GM18511 (cell line): ENCODE data around the gene DUSP22.
A peak's percentile ranks its signal among the peaks of the same experiment; 100 is the strongest.
"Not testable (repeated sequence)": the region's sequence is repeated elsewhere in the genome, so short reads cannot be mapped to it uniquely, and the experiment has no call there.

Experiments used
- ATAC-seq: cut with Tn5 transposase; IDR thresholded peaks from one replicate; pipeline ENCODE4 v1.9.1; 2021; ENCODE audit warnings: mild to moderate bottlenecking, moderate library complexity; ENCODE audit not compliant: unreplicated experiment

Gene DUSP22

DNA sequence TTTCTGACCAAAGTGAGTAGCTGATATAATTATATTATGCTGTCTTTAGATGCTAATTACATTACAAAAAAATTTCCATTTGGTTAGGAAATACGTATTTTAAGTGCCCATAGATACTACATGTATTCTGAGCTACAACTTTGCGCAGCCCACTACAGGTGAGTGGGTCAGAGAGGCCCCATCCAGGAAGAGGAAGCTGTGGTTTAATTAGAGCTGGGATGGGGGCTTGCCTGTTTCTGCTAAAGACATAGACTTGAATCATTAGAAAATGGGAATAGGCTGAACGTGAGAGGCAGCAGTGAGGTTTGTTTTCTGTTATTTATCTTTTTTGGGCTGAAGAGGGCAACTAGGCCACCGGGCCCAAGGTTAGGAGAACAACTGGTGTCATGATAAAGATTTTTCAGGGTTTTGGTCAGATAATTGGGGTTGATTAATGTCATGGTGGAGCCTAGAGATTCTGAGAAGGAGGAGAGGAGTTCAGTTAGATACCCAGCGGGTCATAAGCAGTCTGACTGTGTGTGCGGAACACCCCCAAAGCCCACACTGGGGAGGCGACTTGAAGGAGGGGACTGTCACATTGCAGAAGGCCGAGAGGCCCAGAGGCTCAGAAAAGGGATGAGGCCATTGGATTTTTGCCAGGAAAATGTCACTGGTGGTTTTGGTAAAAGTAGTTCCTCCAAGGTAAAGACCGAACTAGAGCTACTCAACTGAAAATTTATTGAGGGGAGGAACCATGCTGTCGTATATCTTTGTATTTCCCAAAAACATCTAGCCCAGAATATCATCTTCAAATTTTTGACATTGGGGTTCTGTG is 84.7 kb downstream of the DUSP22 start:
- no peak for ATAC-seq

GRCh38 chr6:377641-378020 is 85.3 kb downstream of the DUSP22 start:
- ATAC-seq: not testable (repeated sequence)

DNA sequence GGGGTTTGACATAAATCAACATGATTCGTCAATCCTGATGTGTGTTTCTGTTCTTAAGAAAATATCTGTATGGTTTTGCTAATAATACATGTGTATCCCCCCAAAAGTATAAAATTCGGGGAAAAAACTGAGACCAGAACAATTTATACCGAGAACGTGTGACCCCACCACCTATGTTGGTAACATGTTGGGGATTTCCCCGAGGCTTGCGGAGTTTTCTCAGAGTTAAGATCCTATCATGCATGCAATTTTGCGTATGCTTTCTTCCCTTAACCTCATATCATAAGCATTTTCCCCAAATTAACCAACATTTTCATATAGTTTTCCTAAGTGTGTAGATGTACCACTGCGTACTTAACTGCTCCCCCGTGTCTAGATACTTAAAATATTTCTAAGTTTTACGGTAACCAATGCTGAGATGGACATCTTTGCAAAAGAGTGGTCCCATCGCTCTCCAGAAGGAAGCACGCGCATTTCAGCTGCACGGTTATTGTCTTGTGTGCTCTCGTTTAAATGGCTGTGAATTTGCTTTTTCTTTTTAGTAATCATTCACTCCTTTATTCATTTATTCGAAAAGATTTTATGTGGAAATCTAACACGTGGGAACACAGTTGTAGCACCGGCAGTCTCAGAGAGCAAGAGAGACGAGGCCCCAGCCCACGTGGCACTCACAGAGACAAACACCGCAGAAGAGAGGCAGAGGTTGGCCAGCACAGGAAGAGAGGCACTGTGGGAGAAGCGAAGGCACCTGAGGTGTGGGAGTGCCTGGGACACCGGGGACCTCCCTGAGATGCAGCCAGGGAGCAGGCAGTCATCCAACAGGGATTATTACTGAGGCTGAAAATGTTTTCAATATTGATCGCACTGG is 86.0 kb downstream of the DUSP22 start:
- no peak for ATAC-seq

DNA sequence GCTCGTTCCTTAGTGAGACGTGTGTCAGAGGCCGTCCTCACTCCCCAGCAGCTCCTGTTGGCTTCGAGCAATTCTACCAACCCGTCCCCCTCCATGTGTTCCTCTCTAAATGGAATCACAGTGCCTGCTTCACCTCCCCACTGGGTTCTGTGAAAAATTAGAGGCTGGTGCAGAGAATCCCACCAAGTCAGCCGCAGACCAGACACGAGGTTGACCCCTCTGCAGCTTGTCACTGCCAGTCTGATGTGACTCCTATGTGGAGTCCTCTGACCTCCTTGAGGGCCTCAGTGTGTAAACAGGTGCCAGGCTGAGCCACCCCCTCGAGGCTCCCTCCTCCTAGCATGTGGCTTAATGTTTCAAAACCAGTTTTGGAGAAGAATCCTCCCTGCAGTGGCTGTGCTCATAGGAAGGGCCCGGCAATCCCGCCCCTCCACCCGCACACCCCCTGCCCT is 86.7 kb downstream of the DUSP22 start:
- no peak for ATAC-seq

DNA sequence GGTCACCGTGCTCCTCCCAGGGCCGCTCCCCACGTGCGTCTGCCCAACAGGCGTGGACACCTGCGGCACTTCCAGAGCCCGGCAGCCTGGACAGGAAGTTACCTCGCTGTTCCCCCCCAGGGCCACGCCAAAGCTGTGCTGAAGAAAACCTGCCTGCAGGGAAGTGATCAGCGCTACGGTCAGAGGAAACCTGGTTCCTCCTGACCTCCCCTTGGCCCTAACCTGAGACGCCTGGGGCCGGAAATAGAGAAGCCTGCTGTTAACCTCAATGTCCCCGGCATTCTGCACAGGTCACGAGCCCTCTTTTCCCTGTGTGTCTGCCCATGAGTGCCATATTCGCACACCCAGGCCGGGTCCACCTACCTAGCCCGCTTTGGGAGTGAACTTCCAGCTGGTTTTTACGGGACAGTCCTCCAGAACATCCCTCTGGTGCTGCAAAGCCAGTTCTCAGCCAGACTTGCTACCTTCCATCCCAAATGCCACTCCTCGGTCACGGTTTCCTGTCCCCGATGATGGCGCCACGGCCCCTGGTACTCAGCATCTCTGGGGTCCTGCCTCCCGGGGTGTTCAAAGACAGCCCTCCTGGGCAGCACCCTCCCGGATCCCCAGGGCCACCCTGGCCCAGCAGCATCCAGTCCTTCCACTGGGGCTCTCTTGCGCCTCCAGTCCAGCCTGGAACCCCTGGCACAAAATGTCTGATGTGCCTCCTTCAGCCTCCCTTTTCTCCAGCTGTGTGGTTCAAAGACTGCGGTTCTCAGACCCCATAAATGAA is 87.3 kb downstream of the DUSP22 start:
- peak; percentile 59 for ATAC-seq

DNA sequence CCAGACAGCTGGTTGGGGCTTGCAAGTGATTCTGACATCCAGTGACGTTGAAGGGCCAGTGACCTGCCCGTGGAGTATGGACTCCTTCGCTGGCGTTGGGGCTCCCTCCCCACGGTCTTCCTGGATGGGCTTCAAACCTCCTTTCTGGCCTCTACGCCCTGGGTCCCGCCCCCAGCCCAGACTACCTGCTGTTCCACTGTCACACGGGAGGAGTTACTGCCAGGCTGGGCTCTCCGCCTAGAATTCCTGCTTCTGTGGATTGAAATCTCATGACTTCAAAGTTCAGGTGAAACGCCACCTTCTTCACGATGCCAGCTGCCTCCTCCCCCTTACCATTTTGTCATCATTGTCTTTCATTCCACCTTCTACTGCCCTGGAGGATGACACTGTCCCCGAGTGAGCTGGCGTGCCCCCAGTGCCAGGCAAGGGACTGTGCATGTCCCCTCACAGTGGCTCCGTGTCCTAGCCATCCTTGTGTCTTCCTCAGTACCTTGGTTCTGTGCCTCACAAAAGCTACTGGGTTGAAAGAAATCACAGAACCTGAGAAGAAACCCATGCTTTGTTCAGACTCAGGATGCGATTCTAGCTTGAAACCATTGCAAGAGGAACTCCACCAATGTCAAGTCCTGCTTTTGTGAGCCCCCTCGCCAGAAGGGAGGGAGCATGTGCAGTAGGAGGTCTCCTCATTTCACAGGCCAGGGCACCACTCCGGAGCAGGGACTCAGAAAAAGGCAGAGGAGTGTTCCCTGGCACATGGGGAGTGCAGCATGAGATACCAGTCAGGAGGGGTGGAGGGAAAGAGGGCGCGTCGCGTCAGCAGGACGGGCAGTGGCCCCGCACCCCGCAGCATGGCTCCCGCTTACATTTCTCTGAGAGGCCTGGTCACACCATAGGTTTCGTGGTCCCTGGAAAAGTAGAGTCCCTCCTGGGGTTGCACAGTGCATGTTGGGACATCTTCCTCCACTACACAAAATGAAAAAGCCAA is 88.2 kb downstream of the DUSP22 start:
- ATAC-seq: no peak

- no peak for ATAC-seq
Measured at GRCh38 chr6:381742-382461, 89.6 kb downstream of the DUSP22 start.

- no peak for ATAC-seq
Measured at GRCh38 chr6:382883-383810, 90.9 kb downstream of the DUSP22 start.

GRCh38 chr6:383856-384255 is 91.6 kb downstream of the DUSP22 start:
- ATAC-seq: no peak

DNA sequence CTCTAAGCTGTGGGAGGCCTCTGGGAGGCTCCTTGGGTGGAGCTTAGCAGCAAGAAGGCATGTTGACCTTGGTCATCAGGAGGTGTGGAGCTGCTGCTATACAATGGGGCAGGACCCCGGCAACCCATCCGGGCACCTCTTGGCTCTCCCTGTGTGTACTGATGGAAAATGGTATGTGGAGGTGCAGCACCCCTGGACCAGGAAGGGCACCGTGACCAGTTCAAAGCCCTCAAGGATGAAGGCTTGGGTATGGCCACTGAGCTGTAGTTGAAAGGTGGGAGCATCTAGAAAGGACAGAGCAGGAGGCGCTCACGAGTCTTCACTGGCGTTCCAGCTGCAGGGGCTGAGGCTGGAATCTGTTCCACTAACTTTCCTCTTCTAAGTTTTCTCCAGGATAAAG is 92.6 kb downstream of the DUSP22 start:
- ATAC-seq: no peak

DNA sequence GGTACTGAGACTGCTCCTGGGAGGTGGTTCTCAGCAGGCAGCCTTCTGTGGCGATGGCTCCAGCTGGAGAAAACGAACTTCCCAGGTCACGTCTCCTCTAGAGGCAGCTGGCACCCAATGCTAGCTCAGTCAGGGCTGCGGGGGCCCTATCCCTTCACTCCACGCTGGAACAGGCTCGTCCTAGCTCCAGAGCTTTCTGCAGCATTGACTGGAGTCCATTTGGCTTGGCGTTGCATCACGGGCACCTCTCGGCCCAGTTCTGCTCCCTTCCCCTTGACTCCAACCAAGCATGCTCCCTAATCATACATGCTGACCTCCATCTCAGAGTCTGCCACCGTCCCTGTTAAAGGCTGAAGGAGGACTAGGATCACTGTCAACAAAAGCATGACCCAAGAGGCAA is 93.3 kb downstream of the DUSP22 start:
- ATAC-seq: no peak

DNA sequence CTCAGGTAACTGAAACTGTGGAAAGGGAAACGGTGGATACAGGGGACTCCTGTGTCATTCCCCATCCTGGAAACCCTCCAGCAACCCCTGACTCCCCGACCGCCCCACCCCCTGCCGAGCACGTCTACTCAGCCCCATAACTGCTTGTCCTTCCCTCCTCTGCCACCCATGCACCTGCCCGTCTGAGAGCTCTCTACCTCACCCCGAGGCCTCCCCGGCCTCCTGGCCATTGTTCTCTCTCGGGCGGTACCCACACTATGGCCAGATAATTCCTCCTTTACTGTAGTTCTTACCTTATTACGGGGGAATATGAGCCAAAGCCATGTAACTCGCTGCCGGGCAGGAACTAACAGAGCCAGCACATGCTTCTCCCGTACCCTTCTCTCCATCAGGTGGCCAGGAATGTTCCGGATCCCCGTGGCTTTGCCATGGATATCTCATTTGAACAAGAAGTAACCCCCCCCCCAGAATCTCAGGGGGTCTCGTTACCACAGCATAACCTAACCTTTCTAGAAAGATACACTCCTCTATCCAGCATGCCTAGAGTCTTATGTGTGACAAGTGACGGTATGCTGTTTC is 94.5 kb downstream of the DUSP22 start:
- ATAC-seq: no peak

GRCh38 chr6:387293-387741 is 95.0 kb downstream of the DUSP22 start:
- no peak for ATAC-seq

GRCh38 chr6:388202-388903 is 96.1 kb downstream of the DUSP22 start:
- ATAC-seq: no peak

GRCh38 chr6:389143-389542 is 96.9 kb downstream of the DUSP22 start:
- ATAC-seq: no peak

GRCh38 chr6:389622-390021 is 97.3 kb downstream of the DUSP22 start:
- ATAC-seq: peak; percentile 46

DNA sequence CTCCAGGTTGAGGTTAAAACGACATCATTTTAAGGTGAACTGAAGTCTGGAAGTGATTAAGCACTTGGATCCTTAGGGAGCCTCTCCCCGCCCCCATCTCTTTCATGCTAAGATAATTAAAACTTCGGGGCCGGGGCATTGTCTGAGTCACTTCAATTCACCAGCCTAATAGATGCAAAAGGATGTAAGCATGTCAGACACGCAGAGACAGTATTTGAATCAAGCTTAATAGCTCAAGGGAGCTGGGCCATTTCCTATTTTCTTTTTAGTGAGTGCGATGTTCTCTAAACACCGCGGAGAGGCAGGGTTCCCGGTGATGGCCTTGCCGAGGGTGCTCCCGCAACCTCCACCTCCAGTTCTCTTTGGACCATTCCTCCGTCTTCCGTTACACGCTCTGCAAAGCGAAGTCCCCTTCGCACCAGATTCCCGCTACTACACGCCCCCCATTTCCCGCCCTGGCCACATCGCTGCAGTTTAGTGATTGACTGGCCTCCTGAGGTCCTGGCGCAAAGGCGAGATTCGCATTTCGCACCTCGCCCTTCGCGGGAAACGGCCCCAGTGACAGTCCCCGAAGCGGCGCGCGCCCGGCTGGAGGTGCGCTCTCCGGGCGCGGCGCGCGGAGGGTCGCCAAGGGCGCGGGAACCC is 98.7 kb downstream of the DUSP22 start:
- peak; percentile 28 for ATAC-seq
